GM12878 (cell line): ENCODE results near the gene CCT6B. TPM values are rescaled to one million over a fixed set of nuclear protein-coding genes. Genes with fewer than 3 reads are reported as not detected.

Source experiments
- CHD1 ChIP-seq: IDR thresholded peaks from 2 replicates; pipeline ENCODE4 v1.6.1; 2012; ENCODE audit warnings: low read depth, low read length, improper control_type of control experiment
- EGR1 ChIP-seq, 2 experiments: IDR thresholded peaks; 1 replicate in 1 of 2; 2 replicates in 1 of 2; pipeline ENCODE4 v1.6.1; 2011 to 2012; ENCODE audit warnings: low read depth in 2 of 2, low read length in 2 of 2, borderline replicate concordance in 1 of 2, mild to moderate bottlenecking in 1 of 2, moderate library complexity in 1 of 2
- FOXK2 ChIP-seq: fragments of 450-650 bp; IDR thresholded peaks from 2 replicates; pipeline ENCODE4 v1.6.1; 2017; ENCODE audit warnings: mild to moderate bottlenecking, moderate library complexity
- JUNB ChIP-seq: IDR thresholded peaks from 2 replicates; pipeline ENCODE4 v1.6.1; 2016; ENCODE audit warnings: antibody characterized with exemption, mild to moderate bottlenecking
- JUND ChIP-seq: IDR thresholded peaks from 2 replicates; pipeline ENCODE4 v1.6.1; 2012; ENCODE audit warnings: low read depth, mild to moderate bottlenecking, low read length, improper control_type of control experiment, moderate library complexity
- MEF2B ChIP-seq: fragments of 450-650 bp; IDR thresholded peaks from 2 replicates; pipeline ENCODE4 v1.6.1; 2018; ENCODE audit warnings: mild to moderate bottlenecking, moderate library complexity; ENCODE audit not compliant: partially characterized antibody, poor library complexity, severe bottlenecking
- MYB ChIP-seq: fragments of 150-350 bp; IDR thresholded peaks from 2 replicates; pipeline ENCODE4 v1.6.1; 2014; ENCODE audit warnings: mild to moderate bottlenecking, low read depth, low read length, borderline replicate concordance
- NR2C2 ChIP-seq: IDR thresholded peaks from 2 replicates; pipeline ENCODE4 v1.6.1; 2011; ENCODE audit warnings: borderline replicate concordance, low read depth; ENCODE audit not compliant: control insufficient read depth, insufficient read length
- POLR2AphosphoS2 ChIP-seq: IDR thresholded peaks from 2 replicates; pipeline ENCODE4 v1.6.1; 2011; ENCODE audit warnings: low read depth, mild to moderate bottlenecking, low read length, improper control_type of control experiment, moderate library complexity
- SIX5 ChIP-seq: IDR thresholded peaks from 2 replicates; pipeline ENCODE4 v1.6.1; 2011; ENCODE audit warnings: mild to moderate bottlenecking, low read depth, low read length, moderate library complexity; ENCODE audit not compliant: severe bottlenecking
- SMC3 ChIP-seq: IDR thresholded peaks from 2 replicates; pipeline ENCODE4 v1.6.1; 2011; ENCODE audit warnings: low read length, improper control_type of control experiment, borderline replicate concordance
- SP1 ChIP-seq: IDR thresholded peaks from one replicate; pipeline ENCODE4 v1.6.1; 2011; ENCODE audit warnings: low read depth, low read length
- STAT3 ChIP-seq: IDR thresholded peaks from 2 replicates; pipeline ENCODE4 v1.6.1; 2011; ENCODE audit warnings: low read depth, low read length, improper control_type of control experiment
- TCF3 ChIP-seq: IDR thresholded peaks from 2 replicates; pipeline ENCODE4 v1.6.1; 2012; ENCODE audit warnings: low read depth, mild to moderate bottlenecking, low read length, borderline replicate concordance; ENCODE audit not compliant: insufficient read depth
- ZNF622 ChIP-seq: fragments of 450-650 bp; IDR thresholded peaks from 2 replicates; pipeline ENCODE4 v1.6.1; 2017; ENCODE audit warnings: mild to moderate bottlenecking, inconsistent platforms
- ZSCAN29 ChIP-seq: fragments of 450-650 bp; IDR thresholded peaks from 2 replicates; pipeline ENCODE4 v1.6.1; 2017; ENCODE audit warnings: mild to moderate bottlenecking, moderate library complexity
- polyA plus RNA-seq, 11 experiments: library from polyadenylated mRNA; depleted of rRNA in 4 of 11; unstranded in 6 of 11; stranded (reverse) in 5 of 11; fragments of >200 nt; fragmentation: Nextera tagmentation in 4 of 11; fragmentation: Illumina TruSeq in 1 of 11; extraction: Ambion mirVana in 4 of 11; extraction: Trizol in 1 of 11; gene quantifications; 1 replicate in 1 of 11; 2 replicates in 10 of 11; pipeline versions ENCODE4 v1.2.1 to v1.2.3, GENCODE V29; 2011 to 2016; ENCODE audit warnings: inconsistent platforms in 2 of 11, missing spikeins in 2 of 11, low read depth in 1 of 11
- total RNA-seq, 4 experiments: library from RNA; depleted of rRNA in 3 of 4; stranded (reverse); fragments of >200 nt in 3 of 4; fragmentation: Illumina TruSeq in 1 of 4; extraction: Trizol in 1 of 4; gene quantifications; 2 replicates each; pipeline versions ENCODE4 v1.2.1 to v1.2.3, GENCODE V29; 2013 to 2021
- TF ChIP-seq, protein P1 (sequence below): IDR thresholded peaks from 2 replicates; pipeline ENCODE4 v1.6.1; 2012; ENCODE audit warnings: low read depth, low read length, improper control_type of control experiment
- TF ChIP-seq, protein P2 (sequence below): fragments of 450-650 bp; conservative IDR thresholded peaks from 2 replicates; pipeline ENCODE4 v1.6.1; 2017; ENCODE audit warnings: mild to moderate bottlenecking, moderate library complexity
- TF ChIP-seq, protein P3 (sequence below): fragments of 450-650 bp; IDR thresholded peaks from 2 replicates; pipeline ENCODE4 v1.6.1; 2017; ENCODE audit warnings: low read depth, mild to moderate bottlenecking, moderate library complexity
- TF ChIP-seq, protein P4 (sequence below): fragments of 450-650 bp; IDR thresholded peaks from 2 replicates; pipeline ENCODE4 v1.6.1; 2017; ENCODE audit warnings: mild to moderate bottlenecking, moderate library complexity

CCT6B gene
- total and polyA plus RNA-seq, 10 of the 15 experiments (the other 5 are each of a cell fraction or from before 2014, with no cell fraction given) = 1.6 to 6.1 (median 2.6) TPM

DNA sequence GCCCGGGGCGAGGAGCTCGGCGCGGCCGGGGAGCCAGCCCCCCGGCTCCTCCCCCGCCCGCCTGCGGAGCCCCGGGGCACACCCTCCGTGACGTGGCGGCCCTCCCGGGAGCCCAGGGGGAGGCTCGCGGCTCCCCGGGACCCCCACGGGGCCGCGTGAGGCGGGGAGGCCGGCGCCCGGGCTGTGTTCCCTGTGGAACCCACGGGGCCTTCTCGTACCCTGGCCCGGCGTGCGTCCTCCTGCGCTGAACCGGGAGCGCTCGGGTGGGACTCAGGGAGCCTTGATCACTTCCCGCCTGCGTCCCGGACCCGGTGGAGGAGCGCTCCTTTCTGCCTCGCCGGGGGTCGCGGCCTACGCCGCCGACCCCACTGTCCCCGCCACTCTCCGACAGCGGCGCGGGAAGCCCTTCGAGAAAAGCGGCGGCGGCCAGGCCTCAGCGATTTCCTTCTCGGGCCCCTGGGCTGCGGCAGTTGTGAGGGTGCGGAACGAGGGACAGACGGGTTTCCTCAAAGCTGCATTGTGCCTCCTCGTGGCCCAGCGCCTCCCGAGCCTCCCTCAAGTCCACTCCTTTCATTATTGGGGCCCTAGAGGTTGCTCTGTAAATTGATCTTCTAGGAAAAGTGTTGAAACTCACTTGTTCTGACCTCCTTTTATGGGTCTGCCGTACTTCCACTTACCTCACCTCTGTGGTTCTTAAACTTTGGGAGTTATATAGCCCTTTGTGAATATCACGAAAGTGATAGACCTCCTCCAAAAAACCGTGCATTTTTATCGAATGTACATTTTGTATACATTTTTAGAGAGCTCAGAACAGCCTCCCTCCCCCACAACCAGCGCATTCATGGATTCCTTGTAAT, 19.6 kb upstream of the CCT6B start (continued):
- TF ChIP-seq SP1 (peak; percentile 39), FOXK2 (no peak), ZSCAN29 (no peak), CHD1 (no peak), ZNF622 (no peak), TCF3 (no peak), JUNB (no peak), STAT3 (no peak), POLR2AphosphoS2 (no peak), EGR1 (IDR thresholded peaks at IDR 0.05; ENCODE audit: borderline replicate concordance in 1 of 2, low read depth in 2 of 2, low read length in 2 of 2) (peak in 1 of 2 experiments; percentile 51; a peak in 1 of 3 replicates), SIX5 (no peak), SMC3 (peak; percentile 23; the same call in 1 of the 2 replicates), NR2C2 (no peak), MYB (no peak), MEF2B (peak; percentile 54), JUND (no peak)
- TF ChIP-seq, protein P1, sequence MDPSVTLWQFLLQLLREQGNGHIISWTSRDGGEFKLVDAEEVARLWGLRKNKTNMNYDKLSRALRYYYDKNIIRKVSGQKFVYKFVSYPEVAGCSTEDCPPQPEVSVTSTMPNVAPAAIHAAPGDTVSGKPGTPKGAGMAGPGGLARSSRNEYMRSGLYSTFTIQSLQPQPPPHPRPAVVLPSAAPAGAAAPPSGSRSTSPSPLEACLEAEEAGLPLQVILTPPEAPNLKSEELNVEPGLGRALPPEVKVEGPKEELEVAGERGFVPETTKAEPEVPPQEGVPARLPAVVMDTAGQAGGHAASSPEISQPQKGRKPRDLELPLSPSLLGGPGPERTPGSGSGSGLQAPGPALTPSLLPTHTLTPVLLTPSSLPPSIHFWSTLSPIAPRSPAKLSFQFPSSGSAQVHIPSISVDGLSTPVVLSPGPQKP = no peak
- TF ChIP-seq, protein P2, sequence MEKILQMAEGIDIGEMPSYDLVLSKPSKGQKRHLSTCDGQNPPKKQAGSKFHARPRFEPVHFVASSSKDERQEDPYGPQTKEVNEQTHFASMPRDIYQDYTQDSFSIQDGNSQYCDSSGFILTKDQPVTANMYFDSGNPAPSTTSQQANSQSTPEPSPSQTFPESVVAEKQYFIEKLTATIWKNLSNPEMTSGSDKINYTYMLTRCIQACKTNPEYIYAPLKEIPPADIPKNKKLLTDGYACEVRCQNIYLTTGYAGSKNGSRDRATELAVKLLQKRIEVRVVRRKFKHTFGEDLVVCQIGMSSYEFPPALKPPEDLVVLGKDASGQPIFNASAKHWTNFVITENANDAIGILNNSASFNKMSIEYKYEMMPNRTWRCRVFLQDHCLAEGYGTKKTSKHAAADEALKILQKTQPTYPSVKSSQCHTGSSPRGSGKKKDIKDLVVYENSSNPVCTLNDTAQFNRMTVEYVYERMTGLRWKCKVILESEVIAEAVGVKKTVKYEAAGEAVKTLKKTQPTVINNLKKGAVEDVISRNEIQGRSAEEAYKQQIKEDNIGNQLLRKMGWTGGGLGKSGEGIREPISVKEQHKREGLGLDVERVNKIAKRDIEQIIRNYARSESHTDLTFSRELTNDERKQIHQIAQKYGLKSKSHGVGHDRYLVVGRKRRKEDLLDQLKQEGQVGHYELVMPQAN = peak; percentile 81
- TF ChIP-seq, protein P3, sequence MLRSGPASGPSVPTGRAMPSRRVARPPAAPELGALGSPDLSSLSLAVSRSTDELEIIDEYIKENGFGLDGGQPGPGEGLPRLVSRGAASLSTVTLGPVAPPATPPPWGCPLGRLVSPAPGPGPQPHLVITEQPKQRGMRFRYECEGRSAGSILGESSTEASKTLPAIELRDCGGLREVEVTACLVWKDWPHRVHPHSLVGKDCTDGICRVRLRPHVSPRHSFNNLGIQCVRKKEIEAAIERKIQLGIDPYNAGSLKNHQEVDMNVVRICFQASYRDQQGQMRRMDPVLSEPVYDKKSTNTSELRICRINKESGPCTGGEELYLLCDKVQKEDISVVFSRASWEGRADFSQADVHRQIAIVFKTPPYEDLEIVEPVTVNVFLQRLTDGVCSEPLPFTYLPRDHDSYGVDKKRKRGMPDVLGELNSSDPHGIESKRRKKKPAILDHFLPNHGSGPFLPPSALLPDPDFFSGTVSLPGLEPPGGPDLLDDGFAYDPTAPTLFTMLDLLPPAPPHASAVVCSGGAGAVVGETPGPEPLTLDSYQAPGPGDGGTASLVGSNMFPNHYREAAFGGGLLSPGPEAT = peak; percentile 39
- TF ChIP-seq, protein P4, sequence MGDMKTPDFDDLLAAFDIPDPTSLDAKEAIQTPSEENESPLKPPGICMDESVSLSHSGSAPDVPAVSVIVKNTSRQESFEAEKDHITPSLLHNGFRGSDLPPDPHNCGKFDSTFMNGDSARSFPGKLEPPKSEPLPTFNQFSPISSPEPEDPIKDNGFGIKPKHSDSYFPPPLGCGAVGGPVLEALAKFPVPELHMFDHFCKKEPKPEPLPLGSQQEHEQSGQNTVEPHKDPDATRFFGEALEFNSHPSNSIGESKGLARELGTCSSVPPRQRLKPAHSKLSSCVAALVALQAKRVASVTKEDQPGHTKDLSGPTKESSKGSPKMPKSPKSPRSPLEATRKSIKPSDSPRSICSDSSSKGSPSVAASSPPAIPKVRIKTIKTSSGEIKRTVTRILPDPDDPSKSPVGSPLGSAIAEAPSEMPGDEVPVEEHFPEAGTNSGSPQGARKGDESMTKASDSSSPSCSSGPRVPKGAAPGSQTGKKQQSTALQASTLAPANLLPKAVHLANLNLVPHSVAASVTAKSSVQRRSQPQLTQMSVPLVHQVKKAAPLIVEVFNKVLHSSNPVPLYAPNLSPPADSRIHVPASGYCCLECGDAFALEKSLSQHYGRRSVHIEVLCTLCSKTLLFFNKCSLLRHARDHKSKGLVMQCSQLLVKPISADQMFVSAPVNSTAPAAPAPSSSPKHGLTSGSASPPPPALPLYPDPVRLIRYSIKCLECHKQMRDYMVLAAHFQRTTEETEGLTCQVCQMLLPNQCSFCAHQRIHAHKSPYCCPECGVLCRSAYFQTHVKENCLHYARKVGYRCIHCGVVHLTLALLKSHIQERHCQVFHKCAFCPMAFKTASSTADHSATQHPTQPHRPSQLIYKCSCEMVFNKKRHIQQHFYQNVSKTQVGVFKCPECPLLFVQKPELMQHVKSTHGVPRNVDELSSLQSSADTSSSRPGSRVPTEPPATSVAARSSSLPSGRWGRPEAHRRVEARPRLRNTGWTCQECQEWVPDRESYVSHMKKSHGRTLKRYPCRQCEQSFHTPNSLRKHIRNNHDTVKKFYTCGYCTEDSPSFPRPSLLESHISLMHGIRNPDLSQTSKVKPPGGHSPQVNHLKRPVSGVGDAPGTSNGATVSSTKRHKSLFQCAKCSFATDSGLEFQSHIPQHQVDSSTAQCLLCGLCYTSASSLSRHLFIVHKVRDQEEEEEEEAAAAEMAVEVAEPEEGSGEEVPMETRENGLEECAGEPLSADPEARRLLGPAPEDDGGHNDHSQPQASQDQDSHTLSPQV = no peak
